HL-60 (cell line): Measurements from ENCODE around the gene NUAK2.

Experiments used
- DNase-seq, 2 experiments: peaks; one replicate each; pipeline ENCODE4 v3.0.0-alpha.2; 2010 to 2020; ENCODE audit warnings: low read depth in 1 of 2, low spot score in 1 of 2
- H3K27ac ChIP-seq: fragments of 250-450 bp; sonication (Bioruptor Pico); replicated peaks from 2 replicates; pipeline ENCODE4 v1.5.1; 2020; ENCODE audit warnings: mild to moderate bottlenecking, moderate library complexity
- H3K27me3 ChIP-seq: fragments of 250-450 bp; sonication (Bioruptor Pico); 2 replicates; pipeline ENCODE4 v1.5.1; 2021; ENCODE audit warnings: mild to moderate bottlenecking, moderate library complexity; ENCODE audit not compliant: insufficient read depth, poor library complexity, severe bottlenecking
- H3K4me3 ChIP-seq: replicated peaks from 2 replicates; pipeline ENCODE4 v1.5.1; 2011; ENCODE audit warnings: mild to moderate bottlenecking, control low read depth, low read length; ENCODE audit not compliant: insufficient read depth
- GABPA ChIP-seq: IDR thresholded peaks from 2 replicates; pipeline ENCODE4 v1.6.1; 2012; ENCODE audit warnings: low read depth
- POLR2AphosphoS5 ChIP-seq: IDR thresholded peaks from 2 replicates; pipeline ENCODE4 v1.6.1; 2012; ENCODE audit warnings: low read depth
- SPI1 ChIP-seq: IDR thresholded peaks from 2 replicates; pipeline ENCODE4 v1.6.1; 2012; ENCODE audit warnings: low read depth, mild to moderate bottlenecking, borderline replicate concordance
- TF ChIP-seq, protein P1 (sequence below): IDR thresholded peaks from 2 replicates; pipeline ENCODE4 v1.6.1; 2012; ENCODE audit warnings: low read depth; ENCODE audit not compliant: insufficient replicate concordance
- TF ChIP-seq, protein P2 (sequence below): IDR thresholded peaks from one replicate; pipeline ENCODE4 v1.5.1; 2011; ENCODE audit warnings: low read length, control low read depth, inconsistent platforms; ENCODE audit not compliant: insufficient read depth

NUAK2 gene

DNA sequence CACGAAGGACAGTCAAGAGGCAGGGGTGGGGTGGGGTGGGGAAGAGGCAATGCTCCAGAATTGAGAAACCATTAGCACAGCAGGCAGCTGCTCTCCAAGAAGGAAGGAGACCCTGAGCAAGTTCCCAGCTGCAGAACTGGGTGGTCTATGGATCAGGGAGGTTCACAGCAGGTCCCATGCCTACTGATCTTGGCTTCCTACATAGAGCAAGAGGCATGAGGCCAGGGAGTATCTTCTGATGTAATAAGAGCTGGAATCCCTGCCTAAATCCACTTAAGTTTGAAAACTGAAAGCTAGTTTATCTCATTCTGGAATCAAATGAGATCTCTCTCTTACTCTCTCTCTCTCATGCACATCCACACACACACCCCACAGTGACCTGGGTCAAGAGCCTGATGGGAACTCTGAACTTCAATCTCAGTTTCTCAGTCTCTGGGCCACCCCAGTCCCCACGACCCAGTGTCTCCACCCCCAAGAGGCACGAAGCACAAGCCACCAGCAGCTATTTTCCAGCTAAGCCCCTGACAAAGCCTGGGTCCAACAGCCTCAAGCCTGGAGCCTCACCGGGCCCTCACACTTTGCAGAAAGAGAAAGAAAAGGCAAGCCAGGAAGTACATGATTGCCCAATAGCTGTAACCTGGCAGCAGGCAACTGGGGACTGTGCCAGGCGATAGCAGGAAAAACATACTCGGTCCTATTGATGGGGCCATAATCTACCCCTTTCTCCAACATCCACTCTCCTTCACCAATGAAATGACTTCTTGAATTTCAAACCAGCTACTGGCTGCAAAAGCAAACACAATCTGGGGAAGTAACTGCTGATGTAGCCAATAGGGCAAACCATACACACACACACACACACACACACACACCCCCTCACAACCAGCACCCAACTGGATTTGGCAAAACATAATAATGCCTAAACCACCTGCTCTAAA, 2.2 kb downstream of the NUAK2 start:
- Histone ChIP-seq H3K4me3 (no peak overlapping the region), H3K27ac (peak overlapping the region; percentile 17), H3K27me3 (peaks cover 16% of the 10 kb centered on the region)
- peak; percentile 35 to 69 for DNase-seq
- TF ChIP-seq, protein P1, sequence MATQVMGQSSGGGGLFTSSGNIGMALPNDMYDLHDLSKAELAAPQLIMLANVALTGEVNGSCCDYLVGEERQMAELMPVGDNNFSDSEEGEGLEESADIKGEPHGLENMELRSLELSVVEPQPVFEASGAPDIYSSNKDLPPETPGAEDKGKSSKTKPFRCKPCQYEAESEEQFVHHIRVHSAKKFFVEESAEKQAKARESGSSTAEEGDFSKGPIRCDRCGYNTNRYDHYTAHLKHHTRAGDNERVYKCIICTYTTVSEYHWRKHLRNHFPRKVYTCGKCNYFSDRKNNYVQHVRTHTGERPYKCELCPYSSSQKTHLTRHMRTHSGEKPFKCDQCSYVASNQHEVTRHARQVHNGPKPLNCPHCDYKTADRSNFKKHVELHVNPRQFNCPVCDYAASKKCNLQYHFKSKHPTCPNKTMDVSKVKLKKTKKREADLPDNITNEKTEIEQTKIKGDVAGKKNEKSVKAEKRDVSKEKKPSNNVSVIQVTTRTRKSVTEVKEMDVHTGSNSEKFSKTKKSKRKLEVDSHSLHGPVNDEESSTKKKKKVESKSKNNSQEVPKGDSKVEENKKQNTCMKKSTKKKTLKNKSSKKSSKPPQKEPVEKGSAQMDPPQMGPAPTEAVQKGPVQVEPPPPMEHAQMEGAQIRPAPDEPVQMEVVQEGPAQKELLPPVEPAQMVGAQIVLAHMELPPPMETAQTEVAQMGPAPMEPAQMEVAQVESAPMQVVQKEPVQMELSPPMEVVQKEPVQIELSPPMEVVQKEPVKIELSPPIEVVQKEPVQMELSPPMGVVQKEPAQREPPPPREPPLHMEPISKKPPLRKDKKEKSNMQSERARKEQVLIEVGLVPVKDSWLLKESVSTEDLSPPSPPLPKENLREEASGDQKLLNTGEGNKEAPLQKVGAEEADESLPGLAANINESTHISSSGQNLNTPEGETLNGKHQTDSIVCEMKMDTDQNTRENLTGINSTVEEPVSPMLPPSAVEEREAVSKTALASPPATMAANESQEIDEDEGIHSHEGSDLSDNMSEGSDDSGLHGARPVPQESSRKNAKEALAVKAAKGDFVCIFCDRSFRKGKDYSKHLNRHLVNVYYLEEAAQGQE, result no peak

DNA sequence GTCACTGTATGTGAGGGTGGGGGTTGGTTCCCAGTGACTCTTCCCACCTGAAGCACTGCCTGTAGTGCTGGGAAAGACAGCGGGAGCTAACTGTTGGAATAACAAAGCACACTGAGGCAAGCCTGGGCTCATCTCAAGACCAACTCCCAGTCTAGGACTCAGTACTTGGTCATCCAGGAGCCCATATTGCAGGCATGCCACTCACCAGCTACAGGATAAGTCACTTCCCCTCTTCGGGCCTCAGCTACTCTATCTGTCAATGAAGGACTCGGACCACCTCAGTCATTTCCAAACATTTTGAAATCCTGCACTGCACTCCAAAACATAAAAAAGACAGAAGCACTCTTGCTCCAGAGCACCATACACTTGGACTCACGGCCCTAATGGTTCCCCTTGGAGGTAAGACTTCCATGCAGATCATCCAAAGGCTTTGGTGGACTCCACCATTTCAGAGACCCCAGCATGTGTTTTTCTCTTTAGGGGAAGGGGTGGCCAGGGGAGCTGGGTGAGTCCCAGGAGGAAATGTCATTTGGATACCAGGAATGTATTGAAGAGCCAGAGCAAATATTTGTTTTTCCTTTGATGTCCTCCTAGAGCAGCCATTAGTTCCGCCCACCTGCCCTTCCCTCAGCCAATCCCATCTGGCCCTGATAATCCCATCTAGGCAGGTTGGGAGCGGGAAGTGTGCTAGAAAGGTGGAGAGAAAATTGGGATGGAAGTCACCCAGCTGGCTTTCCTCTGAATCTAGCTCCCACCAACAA, 3.1 kb downstream of the NUAK2 start:
- Histone ChIP-seq H3K27ac (no peak overlapping the region), H3K27me3 (peaks cover 16% of the 10 kb centered on the region), H3K4me3 (no peak overlapping the region)
- no peak for DNase-seq
- TF ChIP-seq POLR2AphosphoS5, result no peak
- TF ChIP-seq, protein P1, result no peak
- TF ChIP-seq SPI1, result no peak; the same call in 1 of the 2 replicates
- TF ChIP-seq GABPA, result no peak
- TF ChIP-seq, protein P2, sequence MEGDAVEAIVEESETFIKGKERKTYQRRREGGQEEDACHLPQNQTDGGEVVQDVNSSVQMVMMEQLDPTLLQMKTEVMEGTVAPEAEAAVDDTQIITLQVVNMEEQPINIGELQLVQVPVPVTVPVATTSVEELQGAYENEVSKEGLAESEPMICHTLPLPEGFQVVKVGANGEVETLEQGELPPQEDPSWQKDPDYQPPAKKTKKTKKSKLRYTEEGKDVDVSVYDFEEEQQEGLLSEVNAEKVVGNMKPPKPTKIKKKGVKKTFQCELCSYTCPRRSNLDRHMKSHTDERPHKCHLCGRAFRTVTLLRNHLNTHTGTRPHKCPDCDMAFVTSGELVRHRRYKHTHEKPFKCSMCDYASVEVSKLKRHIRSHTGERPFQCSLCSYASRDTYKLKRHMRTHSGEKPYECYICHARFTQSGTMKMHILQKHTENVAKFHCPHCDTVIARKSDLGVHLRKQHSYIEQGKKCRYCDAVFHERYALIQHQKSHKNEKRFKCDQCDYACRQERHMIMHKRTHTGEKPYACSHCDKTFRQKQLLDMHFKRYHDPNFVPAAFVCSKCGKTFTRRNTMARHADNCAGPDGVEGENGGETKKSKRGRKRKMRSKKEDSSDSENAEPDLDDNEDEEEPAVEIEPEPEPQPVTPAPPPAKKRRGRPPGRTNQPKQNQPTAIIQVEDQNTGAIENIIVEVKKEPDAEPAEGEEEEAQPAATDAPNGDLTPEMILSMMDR, result no peak

DNA sequence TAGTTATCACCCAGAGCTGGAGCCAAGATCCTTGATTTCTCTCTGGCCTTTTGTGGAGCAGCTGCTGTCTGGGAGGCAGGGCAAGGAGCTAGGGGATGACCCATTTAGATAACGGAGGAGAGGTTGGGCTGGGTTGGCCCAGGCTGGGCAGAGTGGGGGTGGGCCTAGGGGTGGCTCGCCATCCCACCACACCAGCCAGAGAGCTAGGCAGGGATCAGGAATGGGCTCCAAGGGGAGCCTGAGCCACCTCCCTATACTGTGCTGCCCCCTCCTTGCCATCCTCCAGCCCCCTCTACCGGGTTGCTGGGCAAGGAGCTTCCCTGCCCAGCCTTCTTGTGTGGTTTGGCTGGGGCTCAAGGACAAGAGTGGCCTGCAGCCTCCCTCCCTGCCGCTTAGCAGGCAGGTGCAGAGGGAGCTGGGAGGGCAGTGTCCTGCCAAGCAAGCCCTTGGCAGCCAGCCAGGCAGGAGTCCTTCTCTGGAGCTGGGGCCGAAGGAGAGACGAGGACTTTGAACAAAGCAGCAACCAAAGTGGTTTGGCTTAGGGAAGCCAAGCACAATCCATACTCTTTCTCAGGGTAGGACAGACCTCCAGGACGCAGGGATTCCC, 4.1 kb downstream of the NUAK2 start:
- DNase-seq, result no peak
- Histone ChIP-seq H3K27me3 (peaks cover 11% of the 10 kb centered on the region), H3K4me3 (no peak overlapping the region), H3K27ac (no peak overlapping the region)
- no peak for TF ChIP-seq SPI1
- TF ChIP-seq GABPA, result no peak
- TF ChIP-seq POLR2AphosphoS5, result no peak
- TF ChIP-seq, protein P2, result no peak
- TF ChIP-seq, protein P1, result no peak
